Measurements from ENCODE around the gene MSX2.
"Not testable (repeated sequence)": the region's sequence is repeated elsewhere in the genome, so short reads cannot be mapped to it uniquely, and the experiment has no call there.

Gene MSX2

DNA sequence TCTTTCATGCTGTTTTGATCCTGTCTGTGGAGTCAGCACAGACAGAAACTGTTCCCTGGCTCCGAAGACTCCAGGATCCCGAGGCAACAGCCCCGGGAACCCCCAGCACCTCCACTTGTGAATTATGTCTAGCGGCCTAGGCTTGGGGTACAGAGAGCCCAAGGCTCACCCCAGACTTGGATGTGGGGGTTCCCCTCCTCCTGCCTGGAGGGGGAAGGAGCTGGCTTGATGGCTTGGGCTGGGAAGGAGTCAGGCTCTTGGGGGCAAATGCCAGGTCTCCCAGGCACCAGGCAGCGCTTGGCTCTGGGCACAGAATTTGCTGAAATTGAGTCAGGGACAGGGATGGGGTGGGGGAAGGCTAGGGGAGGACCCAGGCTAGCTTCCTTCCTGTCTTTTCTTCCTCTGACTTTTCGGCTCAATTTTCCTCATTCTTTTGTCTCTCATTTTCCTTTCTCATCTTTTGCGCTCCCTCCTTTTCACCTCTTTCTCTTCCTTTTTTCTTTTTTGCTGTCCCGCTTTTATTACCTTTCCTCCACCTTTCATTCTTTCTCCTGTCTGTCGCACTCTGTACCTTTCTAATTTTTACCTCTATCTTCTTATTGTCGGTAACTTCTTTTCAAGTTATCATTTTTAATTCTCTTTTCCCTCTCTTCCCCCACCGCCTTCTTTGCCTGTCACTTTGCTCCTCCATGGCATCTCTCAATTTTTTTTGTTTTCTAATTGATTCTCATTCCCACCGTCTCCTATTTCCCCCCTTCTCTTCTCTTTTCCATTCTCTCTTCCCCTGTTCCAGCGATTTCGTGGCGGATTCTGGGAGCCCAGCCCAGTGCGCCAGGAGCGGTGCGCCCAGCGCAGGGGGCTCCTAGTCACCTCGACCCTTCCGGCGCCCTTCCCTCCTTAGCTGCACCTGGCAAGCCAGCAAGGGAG lies 10.5 kb downstream of the MSX2 start:
- no peak for DNase-seq

DNA sequence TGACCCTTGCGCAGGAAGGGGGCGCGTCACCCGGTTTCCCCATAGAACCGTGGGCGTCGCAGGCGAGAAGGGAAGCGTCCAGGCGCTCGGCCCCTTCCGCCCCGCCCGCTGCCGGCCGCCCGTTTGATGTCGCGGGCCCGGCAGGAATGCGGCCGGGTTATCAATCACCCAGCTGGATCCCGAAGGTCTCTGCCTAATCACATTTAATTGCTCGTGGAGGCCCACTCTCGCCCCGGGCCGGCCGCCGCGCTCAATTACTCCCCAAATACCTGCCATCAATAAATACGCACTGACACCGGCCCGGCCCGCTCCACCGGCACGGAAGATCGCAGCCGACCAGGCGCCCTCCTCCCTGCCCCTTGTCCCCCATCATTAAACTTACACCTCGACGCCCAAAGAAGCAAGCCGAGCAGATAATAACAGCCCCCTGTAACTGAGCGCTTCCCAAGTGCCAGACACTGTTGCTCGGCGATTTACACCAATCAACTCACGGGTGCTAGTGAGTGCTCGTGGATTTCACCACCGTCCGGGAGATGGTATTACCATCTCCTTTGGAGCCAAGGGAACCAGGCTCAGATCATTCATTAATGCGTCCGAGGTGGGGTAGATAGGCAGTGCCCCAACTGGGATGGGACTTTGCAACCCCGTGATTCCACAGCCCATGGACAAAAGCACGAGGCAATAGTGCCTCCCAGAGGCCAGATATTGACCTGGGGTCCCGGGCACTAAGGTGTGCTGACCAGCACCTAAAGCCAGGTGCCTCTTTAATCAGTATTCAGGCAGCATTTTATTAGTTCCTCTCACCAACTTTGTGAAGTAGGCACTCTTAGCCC lies 11.3 kb downstream of the MSX2 start:
- DNase-seq, result no peak

DNA sequence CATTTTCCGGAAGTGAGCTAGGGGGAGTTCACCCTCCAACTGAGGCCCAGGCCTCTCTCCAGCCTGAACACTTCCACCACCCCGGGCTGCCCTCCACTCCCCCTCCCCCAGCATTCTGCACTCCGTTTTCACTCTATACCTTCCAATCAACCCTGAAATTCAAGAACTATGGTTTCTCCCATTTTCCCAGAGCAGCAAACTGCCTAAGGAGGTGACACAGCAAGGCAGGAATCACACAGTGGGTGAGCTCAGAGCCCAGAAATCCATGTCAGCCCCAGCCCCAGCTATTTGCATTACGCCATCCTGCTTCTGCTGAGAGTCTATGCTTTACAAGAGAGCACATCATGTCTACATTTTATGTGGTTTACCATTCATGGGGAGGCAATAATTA lies 11.9 kb downstream of the MSX2 start:
- no peak for DNase-seq

DNA sequence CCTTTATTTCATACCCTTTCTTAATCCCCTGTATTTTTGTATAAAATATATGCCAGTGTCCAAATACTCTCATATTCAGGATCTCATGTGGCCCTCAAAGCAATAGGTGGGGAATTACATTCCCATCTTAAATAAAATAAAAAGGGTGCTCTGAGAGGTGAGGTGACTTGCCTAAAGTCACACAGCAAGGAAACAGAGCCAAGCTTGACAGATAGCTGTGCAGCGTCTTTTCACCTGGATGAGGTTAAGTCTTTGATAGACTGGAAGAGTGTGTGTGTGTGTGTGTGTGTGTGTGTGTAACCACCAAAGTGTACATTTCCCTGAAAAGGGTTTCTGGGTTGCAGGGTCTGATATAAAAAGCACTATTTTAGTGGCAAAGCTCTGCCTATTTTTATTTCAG lies 12.4 kb downstream of the MSX2 start:
- DNase-seq, result no peak

DNA sequence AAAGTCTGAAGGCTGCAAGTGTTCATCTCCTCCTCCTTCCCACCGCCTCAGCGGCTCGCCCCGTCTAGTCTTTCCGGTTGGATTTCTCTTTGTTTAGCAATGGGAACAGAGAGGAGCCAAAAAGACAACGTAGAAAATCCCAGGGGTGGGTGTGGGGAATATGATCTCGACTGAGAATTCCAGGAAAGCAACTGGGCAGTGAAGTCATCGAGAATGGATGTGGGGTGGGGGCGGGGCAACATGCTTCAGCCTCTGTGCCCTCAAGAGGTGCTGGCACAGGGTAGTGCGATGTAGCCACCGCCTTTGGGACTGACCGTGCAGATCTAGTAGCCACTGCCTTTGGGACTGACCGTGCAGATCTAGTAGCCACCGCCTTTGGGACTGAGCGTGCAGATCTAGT lies 12.9 kb downstream of the MSX2 start:
- no peak for DNase-seq

DNA sequence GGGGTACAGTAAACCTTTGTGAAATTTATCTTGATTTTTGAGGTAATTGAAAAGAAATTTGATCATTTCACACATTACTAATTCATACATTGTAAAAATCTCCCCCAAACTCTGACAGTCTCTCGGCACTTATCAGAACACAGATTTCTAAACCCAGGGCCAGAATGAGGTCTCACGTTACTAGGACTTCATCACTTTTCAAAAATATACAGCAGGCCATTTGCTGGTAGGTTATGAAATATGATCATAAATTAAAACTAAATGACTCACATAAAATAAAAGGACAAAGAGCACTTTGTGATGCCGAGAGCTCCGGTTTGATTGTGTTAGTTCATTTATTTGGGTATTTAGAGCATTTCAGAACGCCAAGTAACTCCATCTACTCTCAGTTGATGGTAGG lies 17.0 kb downstream of the MSX2 start:
- DNase-seq, result no peak

DNA sequence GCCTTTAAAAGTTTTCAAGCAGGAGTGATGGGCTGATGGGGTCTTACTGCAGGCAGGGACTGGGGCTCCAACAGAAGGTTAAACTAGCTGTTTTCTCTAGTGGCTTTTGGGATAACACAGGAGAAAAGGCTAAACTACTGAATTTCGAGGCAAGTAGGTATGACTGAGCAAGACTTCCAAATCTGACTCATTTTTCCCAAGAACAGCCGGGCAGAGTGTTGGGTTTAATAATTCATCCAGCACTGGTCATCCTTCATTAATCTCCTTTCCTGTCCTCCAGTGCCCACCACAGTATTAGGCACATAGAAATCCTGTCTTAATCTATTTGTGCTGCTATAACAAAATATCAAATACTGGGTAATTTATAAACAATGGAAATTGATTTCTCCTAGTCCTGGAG lies 20.5 kb downstream of the MSX2 start:
- DNase-seq, result no peak

DNA sequence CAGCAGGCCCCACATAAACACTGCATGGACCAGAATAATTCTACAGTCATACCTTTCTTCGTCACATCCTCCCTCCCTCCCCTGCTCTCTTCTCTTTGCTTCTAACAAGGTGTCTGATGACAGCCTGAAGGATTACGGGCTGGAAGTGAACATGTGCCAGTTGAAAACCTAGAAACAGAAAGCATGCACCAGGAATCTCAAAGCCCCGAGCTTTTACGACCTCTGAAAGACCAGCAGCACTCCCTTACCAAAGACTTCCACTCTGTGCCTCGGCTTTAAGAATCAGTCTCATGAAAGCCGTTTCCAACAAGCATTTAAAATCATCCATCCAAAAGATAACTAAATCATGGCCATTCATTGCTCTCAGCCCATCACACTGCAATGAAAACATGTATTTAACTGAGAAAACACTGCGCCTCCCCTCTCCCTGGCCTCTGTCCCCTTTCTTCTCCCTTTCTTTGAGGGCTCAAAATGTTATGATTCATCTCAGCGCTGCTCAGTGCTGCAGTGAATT lies 21.3 kb downstream of the MSX2 start:
- DNase-seq, result no peak

DNA sequence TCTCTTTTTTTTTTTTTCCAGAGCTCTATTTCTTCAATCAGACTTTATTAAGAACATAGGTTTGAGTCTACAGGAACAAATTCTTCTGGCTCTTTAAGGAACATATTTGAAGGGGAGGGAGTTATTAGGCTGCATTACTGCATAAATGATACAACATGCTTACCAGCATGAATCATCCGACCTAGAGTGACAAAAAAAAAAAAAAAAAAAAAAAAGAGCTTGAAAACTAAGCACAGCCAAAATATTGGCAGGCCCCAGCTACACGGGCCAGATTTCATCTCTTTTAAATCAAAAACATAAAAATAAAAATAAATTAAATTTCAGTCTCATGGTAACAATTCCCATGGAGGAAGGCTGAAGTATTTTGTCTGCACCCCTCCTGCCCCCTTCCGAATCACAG lies 26.3 kb downstream of the MSX2 start:
- DNase-seq, result no peak

DNA sequence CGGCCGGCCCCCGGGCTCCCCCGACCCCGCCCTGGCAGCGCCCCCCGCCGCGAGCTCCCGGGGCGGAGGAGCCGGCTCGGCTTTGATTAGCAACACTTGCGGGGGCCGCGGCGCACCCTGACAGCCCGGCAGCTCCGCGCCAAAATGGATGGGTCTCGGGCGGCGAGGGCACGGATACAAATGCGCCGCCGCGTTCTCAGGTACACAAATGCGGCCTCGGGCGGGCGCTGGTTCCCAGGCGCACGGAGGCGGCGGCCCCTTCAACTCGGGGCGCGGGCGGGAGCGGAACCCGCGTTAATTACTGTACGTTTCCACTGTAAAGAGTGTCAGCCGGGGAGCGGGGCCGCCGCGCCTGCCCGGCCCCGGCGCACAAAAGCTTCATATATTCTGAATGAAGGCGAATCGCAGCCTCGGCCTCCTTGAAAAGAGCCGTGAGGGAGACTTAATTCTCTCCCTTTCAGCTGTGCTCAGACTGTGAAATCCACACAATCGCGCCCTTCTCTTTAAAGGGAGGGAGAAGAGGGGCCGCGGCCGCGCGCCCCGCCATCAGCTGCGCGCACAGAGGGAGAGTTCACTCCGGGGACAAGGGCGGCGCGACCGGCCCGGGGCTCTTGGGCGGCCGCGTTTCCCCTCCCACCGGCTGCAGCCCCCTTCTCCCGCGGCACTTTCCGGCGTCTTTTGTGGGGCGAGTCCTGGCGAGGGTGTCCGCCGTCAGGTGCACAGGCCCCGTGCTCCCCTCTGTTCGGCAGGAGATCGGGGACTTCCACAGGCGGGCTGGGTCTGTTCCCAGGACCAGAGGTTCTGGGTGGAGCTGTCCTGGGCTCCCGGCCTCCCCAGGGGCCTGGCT lies 27.0 kb downstream of the MSX2 start:
- no peak for DNase-seq

DNA sequence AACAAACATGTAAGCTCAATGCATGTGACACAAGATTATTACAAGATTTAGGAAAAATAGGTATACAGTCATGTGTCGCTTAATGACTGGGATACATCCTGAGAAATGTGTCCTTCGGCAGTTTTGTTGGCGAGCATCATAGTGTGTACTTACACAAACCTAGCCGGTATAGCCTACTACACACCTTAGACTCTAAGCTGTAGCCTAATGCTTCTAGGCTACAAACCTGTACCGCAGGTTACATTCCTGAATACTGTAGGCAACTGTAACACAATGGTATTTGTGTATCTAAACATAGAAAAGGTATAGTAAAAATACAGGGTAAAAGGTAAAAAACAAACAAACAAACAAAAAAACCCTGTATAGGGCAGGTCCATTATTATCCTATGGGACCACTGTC lies 27.7 kb downstream of the MSX2 start:
- no peak for DNase-seq

DNA sequence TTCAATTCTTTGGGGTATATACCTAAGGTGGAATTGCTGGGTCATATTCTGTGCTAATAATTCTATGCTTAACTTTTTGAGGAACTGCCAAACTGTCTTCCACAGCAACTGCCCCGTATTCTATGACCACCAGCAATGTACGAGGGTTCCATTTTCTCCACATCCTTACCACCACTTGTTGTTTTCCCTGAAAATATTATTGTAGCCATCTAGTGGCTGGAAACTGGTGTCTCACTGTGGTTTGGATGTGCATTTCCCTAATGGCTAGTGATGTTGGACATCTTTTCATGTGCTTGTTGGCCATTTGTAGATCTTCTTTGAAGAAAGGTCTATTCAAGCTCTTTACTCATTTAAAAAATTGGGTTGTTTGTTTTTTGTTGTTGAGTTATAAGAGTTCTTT lies 30.7 kb downstream of the MSX2 start:
- no peak for DNase-seq

DNA sequence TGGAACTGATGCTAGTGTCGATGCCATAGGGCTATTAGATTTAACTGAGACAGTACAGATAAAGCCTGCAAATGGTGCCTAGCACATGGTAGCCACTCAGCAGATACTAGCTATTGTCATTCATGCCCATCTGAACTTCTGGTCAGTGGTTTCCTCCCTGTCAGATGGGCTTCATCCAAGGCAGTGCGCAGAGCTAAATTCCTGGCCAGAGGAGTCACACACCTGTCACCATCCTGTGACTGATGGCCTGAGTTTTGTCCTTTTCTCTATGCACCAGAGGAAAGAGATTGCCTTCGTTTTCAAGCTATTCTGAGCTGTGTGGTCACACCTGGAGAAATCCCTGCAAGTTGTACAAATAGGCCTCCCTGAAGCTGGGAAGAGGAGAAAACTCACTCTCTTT lies 34.7 kb downstream of the MSX2 start:
- DNase-seq, result no peak

DNA sequence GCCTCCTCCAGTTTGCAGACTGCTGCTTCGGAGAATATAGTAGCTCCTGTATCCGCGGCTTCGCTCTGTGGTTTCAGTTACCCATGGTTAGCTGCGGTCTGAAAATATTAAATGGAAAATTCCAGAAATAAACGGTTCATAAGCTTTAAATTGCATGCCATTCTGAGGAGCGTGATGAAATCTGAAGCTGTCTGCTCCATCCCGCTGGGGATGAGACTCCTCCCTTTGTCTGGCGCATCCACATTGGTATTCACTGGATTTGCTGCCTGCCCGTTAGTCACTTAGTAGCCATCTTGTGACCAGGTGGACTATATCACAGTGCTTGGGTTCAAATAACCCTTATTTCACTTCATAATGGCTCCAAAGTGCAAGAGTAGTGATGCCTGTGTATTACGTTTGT lies 36.3 kb downstream of the MSX2 start:
- DNase-seq, result no peak

DNA sequence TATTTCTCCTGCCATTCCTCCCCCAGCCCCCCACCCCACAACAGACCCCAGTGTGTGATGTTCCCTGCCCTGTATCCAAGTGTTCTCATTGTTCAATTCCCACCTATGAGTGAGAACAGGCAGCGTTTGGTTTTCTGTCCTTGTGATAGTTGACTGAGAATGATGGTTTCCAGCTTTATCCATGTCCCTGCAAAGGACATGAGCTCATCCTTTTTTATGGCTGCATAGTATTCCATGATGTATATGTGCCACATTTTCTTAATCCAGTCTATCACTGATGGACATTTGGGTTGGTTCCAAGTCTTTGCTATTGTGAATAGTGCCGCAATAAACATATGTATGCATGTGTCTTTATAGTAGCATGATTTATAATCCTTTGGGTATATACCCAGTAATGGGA lies 37.0 kb downstream of the MSX2 start:
- not testable (repeated sequence) for DNase-seq

DNA sequence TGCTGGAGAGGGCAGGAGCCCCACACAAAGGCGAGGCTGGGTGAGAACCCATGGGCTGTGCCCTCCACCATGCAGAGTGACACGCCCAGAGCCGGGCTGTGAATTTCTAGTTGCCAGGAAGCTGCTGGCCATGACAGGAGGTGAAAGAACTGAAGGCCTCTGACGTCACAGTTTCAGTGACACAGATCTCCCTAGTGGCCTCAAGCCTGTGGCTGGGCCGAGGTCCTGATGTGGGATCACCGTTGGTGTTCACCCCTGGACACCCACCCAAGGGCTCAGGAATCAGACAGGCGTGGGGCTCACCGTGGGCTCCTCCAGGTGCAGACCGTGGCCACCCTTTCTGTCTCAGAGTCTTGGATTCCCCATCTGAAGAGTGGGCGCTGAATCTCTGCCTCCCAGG lies 39.9 kb downstream of the MSX2 start:
- DNase-seq, result no peak

DNA sequence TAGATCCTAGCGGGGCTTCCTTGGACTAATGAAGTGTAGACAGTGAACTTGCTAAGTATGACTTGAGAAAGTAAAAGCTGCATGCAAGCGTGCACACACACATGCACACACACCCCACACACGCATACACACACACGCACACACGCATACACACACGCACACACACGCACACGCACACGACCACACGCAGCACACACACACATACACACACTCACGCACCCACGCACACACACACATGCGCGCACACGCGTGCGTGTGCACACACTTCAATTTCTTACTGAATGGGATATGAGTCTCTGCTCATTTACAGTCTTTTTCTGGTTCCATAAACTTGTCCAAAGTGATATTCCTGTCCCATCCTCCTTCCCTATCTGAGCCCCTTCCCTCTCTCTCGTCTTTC lies 41.2 kb downstream of the MSX2 start:
- no peak for DNase-seq

DNA sequence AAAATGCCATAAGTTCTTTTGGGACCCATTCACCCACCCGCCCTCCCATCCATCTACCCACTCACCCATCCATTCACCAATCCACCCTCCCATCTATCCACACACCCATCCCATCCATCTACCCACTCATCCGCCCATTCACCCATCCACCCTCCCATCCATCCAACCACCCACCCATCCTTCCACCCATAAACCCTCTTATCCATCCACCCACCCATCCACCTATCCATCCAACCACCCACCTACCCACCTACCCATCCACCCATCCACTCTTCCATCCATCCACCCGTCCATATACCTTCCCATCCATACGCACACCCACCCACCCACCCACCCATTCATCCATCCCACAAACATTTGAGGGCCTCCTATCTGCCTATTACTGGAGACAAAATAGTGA lies 43.3 kb downstream of the MSX2 start:
- DNase-seq, result no peak

DNA sequence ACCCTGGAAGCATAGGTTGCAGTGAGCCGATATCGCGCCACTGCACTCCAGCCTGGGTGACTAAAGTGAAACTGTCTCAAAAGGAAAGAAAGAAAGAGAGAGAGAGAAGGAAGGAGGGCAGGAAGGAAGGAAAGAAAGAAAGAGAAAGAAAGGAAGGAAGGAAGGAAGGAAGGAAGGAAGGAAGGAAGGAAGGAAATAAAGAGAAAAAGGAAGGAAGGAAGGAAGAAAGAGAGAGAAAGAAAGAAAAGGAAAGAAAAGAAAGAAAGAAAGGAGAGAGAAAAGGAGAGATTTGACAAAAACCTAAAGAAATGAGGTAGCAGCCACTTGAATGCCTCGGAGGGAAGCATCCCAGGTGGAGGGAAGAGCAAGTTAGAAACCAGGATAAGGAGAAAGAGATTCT lies 44.6 kb downstream of the MSX2 start:
- DNase-seq, result no peak

DNA sequence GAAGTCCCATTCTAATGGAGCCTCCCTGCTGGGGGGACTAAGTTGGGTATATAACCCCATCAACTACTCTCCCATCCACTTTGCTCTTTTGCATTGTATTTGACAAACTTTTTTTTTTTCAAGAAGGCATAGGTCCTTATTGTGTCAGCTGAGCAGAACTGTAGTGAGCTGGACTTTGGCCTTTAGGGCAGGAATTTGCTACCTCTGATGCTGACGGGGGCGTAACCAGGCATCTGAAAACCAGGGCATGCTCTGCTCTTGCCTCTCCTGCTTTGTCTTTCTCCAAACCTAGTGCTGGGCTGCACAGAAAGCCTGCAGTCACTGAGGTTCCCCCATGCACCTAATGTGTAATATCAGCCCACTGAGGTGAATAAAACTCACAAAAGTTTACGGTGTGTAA lies 49.0 kb downstream of the MSX2 start:
- no peak for DNase-seq

DNA sequence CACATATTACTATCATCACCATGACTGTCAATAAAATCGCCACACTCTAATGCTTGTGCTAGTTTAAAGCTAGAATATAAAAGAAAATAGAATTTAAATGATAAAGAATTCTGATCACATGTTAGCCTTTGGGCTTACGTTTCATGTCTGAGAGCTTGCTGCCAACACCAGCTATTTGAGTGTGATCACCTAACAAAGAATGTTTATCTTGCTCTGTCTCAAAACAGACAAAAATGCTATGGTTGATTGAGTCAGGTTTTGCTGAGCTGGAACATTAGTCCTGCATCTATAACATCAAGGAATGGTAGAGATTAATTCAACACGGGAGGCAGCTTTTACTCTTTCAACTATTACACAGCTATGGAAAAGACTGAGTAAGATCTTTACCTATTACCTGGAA lies 50.7 kb downstream of the MSX2 start:
- DNase-seq, result no peak

DNA sequence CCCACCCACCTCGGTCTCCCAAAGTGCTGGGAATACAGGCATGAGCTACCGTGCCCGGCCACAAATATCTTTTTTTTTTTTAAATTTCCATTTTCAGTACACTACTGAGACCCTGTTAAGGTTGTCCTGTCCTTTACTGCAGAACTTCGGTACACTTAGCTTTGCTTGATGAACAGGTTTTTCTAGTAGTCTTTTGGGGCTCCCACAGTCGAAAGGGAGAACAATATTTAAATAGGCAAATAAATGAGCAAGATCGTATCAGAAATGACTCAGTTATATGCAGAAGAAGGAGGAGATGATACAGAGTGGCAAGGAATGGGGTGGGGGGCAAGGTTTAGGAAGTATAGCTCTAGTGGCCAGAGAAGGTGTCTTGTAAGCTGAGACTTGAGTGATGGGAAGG lies 52.7 kb downstream of the MSX2 start:
- DNase-seq, result no peak

DNA sequence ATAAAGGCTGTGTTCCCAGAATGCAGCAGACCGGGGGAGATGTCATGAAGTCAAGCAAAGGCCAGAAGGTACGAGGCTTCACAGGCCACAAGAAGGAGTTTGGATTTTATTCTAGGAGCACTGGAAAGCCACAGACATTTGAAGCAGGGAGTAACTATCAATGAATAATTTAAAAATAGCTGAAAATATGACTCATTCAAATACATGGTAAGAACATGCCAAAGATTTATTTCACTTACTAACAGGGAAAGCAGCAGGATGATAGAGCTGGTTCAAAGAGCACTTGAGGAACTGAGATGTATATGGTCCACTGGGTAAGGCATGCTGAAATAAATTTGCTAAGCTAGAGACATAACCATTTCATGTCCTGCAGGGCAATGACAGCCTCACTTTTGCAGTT lies 53.2 kb downstream of the MSX2 start:
- DNase-seq, result no peak
